PFSK-1 (cell line): ENCODE results near the gene S100A9.

Source experiments
- FOXP2 ChIP-seq: optimal IDR thresholded peaks from 2 replicates; pipeline ENCODE3; 2011; ENCODE audit warnings: borderline replicate concordance, control low read depth, inconsistent platforms; ENCODE audit not compliant: insufficient read depth; ENCODE audit errors: extremely low read length, extremely low read depth
- POLR2AphosphoS5 ChIP-seq: IDR thresholded peaks from 2 replicates; pipeline ENCODE4 v1.6.1; 2012; ENCODE audit warnings: low read depth, mild to moderate bottlenecking, control low read depth, low read length, moderate library complexity
- REST ChIP-seq, 2 experiments: IDR thresholded peaks; 2 replicates each; pipeline versions ENCODE4 v1.6.1 to v1.8.0; 2011 to 2012; ENCODE audit warnings: low read depth in 2 of 2, low read length in 2 of 2, control low read depth in 1 of 2, inconsistent platforms in 1 of 2, mild to moderate bottlenecking in 1 of 2, moderate library complexity in 1 of 2; ENCODE audit not compliant: insufficient read depth in 1 of 2
- SIN3A ChIP-seq: IDR thresholded peaks from 2 replicates; pipeline ENCODE4 v1.6.1; 2012; ENCODE audit warnings: mild to moderate bottlenecking, low read length, moderate library complexity, borderline replicate concordance; ENCODE audit not compliant: insufficient read depth
- TAF1 ChIP-seq: IDR thresholded peaks from 2 replicates; pipeline ENCODE4 v1.6.1; 2012; ENCODE audit warnings: low read length, control low read depth, borderline replicate concordance; ENCODE audit not compliant: insufficient read depth

Gene S100A9

GRCh38 chr1:153312570-153313186, 45.0 kb upstream of the S100A9 start, which contains the start of gene PGLYRP3:
PGLYRP3 (minus strand) TSS chr1:153312952; CDS start chr1:153310665, 2,287 bp downstream.
- TF ChIP-seq TAF1 (no peak), REST (IDR thresholded peaks at IDR 0.05; ENCODE audit: insufficient read depth in 1 of 2, low read depth in 2 of 2, low read length in 2 of 2) (no peak), POLR2AphosphoS5 (no peak), SIN3A (no peak), FOXP2 (no peak)

DNA sequence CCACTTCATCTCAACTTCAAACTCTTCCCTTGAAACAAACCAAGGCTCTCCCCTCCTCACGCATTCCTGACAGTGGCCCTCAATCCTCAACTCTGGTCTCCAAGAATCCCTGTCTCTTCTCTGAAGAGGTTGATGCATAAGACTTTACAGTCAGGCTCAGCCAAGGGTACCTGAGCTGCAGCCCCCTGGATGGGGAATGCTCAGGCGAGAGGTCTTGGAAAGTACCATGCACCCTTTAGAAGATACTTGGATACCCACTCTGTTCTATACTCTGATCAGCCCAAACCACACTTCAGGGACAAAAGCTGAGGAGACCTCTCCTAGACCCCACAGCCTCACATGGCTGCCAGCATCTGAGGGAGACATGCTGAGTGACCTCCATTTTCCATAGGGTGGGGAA, 44.4 kb upstream of the S100A9 start:
- no peak for TF ChIP-seq FOXP2
- no peak for TF ChIP-seq POLR2AphosphoS5
- TF ChIP-seq SIN3A, result no peak
- TF ChIP-seq REST (IDR thresholded peaks at IDR 0.05; ENCODE audit: insufficient read depth in 1 of 2, low read depth in 2 of 2, low read length in 2 of 2), result no peak
- no peak for TF ChIP-seq TAF1

DNA sequence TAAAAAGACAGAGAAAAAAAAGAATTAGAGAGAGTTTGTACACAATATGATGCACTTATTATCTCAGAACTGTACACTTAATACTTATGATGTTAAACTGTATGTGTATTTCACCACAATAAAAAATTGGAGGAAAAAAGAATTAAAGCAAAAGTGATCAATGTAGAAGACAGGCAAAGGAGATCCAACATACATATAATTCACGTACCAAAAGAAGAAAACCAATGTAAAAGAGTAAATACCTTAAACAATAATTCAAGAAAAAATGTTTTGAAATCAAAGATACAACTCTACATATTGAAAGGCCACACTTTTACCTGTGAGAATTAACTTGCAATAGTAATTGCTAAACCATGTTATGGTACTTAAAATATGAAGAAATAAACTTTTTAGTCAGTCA, 35.1 kb upstream of the S100A9 start:
- TF ChIP-seq TAF1 (no peak), REST (IDR thresholded peaks at IDR 0.05; ENCODE audit: insufficient read depth in 1 of 2, low read depth in 2 of 2, low read length in 2 of 2) (no peak), FOXP2 (no peak), SIN3A (no peak), POLR2AphosphoS5 (no peak)

- TF ChIP-seq POLR2AphosphoS5, result no peak
- TF ChIP-seq TAF1, result no peak
- no peak for TF ChIP-seq SIN3A
- TF ChIP-seq REST (IDR thresholded peaks at IDR 0.05; ENCODE audit: insufficient read depth in 1 of 2, low read depth in 2 of 2, low read length in 2 of 2), result no peak
- no peak for TF ChIP-seq FOXP2
These were observed 32.7 kb upstream of the S100A9 start for GRCh38 chr1:153324912-153325311.
